HEK293T (cell line): ENCODE data around the gene ABHD12.
"Not testable (repeated sequence)": the region's sequence is repeated elsewhere in the genome, so short reads cannot be mapped to it uniquely, and the experiment has no call there.

Experiments
- CTCF ChIA-PET: fragments of 350-600 bp; formaldehyde crosslinking; extraction: SDS; loops from one replicate; lab custom pipeline; 2021; ENCODE audit warnings: antibody characterized with exemption, inconsistent platforms; lab: Yijun Ruan, JAX
- POLR2A ChIA-PET: fragments of 350-600 bp; formaldehyde crosslinking; extraction: SDS; loops from one replicate; lab custom pipeline; 2020; ENCODE audit warnings: antibody characterized with exemption, inconsistent platforms; lab: Yijun Ruan, JAX
- DNase-seq: peaks from one replicate; pipeline ENCODE4 v3.0.0; 2012; ENCODE audit warnings: mixed read lengths; ENCODE audit errors: extremely low spot score
- ARNT ChIP-seq: fragments of 450-650 bp; IDR thresholded peaks from 2 replicates; pipeline ENCODE4 v1.6.1; 2017; ENCODE audit warnings: mild to moderate bottlenecking
- BHLHE40 ChIP-seq: fragments of 450-650 bp; IDR thresholded peaks from 2 replicates; pipeline ENCODE4 v1.6.1; 2016; ENCODE audit warnings: mild to moderate bottlenecking, moderate library complexity, borderline replicate concordance
- CTBP1 ChIP-seq: fragments of 450-650 bp; IDR thresholded peaks from 2 replicates; pipeline ENCODE4 v1.6.1; 2016; ENCODE audit warnings: borderline replicate concordance
- ELF4 ChIP-seq: fragments of 450-650 bp; IDR thresholded peaks from 2 replicates; pipeline ENCODE4 v1.6.1; 2017; ENCODE audit warnings: antibody characterized with exemption
- FOXA1 ChIP-seq: fragments of 450-650 bp; IDR thresholded peaks from 2 replicates; pipeline ENCODE4 v1.6.1; 2016; ENCODE audit warnings: mild to moderate bottlenecking
- FOXK2 ChIP-seq: fragments of 450-650 bp; IDR thresholded peaks from 2 replicates; pipeline ENCODE4 v1.6.1; 2016; ENCODE audit warnings: mild to moderate bottlenecking
- FOXM1 ChIP-seq: fragments of 450-650 bp; IDR thresholded peaks from 2 replicates; pipeline ENCODE4 v1.6.1; 2017; ENCODE audit warnings: mild to moderate bottlenecking, borderline replicate concordance
- HDGF ChIP-seq: fragments of 450-650 bp; IDR thresholded peaks from 2 replicates; pipeline ENCODE4 v1.6.1; 2017; ENCODE audit warnings: antibody characterized with exemption, borderline replicate concordance
- L3MBTL2 ChIP-seq: fragments of 450-650 bp; conservative IDR thresholded peaks from 2 replicates; pipeline ENCODE4 v1.6.1; 2016; ENCODE audit warnings: mild to moderate bottlenecking
- LEF1 ChIP-seq: fragments of 450-650 bp; IDR thresholded peaks from 2 replicates; pipeline ENCODE4 v1.6.1; 2017; ENCODE audit warnings: mild to moderate bottlenecking, borderline replicate concordance
- NFRKB ChIP-seq: fragments of 450-650 bp; IDR thresholded peaks from 2 replicates; pipeline ENCODE4 v1.6.1; 2016; ENCODE audit warnings: mild to moderate bottlenecking, moderate library complexity
- SP1 ChIP-seq: fragments of 450-650 bp; IDR thresholded peaks from 2 replicates; pipeline ENCODE4 v1.6.1; 2017
- SUZ12 ChIP-seq: fragments of 450-650 bp; IDR thresholded peaks from 2 replicates; pipeline ENCODE4 v1.6.1; 2016; ENCODE audit warnings: mild to moderate bottlenecking
- TARDBP ChIP-seq: fragments of 450-650 bp; IDR thresholded peaks from 2 replicates; pipeline ENCODE4 v1.6.1; 2016
- ZNF384 ChIP-seq: fragments of 450-650 bp; IDR thresholded peaks from 2 replicates; pipeline ENCODE4 v1.6.1; 2016
- TF ChIP-seq, protein P1 (sequence below): fragments of 450-650 bp; IDR thresholded peaks from 2 replicates; pipeline ENCODE4 v1.6.1; 2016

ABHD12 gene

DNA sequence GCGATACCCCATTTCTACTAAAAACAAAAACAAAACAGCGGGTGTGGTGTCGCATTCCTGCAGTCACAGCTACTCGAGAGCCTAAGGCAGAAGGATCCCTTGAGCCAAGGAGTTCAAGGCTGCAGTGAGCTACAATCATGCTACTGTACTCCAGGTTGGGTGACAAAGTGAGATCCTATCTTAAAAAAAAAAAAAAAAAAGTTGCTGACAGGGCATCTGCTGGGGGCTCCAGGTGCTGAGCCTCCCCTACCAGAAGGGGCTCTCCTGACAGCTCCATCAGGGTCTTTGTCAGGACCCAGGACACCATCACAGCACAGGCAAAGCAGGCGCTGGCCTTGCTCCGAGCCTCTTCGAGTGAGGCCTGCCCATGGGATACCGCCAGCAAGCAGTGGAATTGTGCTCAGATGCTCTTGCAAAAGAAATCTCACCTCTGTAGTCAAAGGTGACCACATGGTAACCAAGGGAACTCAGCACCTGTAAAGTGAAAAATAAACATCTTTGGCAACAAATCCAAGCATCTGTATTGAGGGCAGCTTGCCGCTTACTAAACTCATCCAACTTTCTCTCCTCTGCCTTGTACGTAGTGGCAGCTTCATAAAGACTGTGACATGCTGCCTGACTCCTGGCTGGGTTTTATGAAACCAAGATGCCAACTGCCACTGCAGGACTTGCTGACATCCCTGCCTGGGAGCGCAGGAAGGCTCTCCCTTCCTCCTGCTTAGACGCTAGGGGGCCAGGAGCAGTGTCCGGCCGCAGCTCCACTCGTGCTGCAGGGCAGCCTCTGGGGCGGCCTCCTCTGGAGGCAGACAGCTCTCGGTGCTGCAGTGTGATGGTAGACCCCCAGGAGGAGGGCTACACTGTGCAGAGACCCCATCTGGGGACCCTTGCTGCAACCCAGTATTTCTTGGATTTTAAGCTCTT, 75.9 kb downstream of the ABHD12 start:
- no peak for TF ChIP-seq HDGF
- TF ChIP-seq TARDBP, result no peak
- no peak for TF ChIP-seq ARNT
- TF ChIP-seq FOXK2, result no peak
- no peak for TF ChIP-seq LEF1
- no peak for TF ChIP-seq BHLHE40
- no peak for TF ChIP-seq L3MBTL2
- no peak for TF ChIP-seq FOXM1
- TF ChIP-seq, protein P1, sequence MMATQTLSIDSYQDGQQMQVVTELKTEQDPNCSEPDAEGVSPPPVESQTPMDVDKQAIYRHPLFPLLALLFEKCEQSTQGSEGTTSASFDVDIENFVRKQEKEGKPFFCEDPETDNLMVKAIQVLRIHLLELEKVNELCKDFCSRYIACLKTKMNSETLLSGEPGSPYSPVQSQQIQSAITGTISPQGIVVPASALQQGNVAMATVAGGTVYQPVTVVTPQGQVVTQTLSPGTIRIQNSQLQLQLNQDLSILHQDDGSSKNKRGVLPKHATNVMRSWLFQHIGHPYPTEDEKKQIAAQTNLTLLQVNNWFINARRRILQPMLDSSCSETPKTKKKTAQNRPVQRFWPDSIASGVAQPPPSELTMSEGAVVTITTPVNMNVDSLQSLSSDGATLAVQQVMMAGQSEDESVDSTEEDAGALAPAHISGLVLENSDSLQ, result no peak
- TF ChIP-seq SUZ12, result no peak
- TF ChIP-seq SP1, result no peak
- POLR2A ChIA-PET, result interaction anchor here (1.0 kb wide), 1 partner anchor 92 kb away, joined by 4 read pairs; the partner anchor contains the start of gene GINS1
- CTCF ChIA-PET, result interaction anchor here (0.6 to 1.3 kb wide), 3 partner anchors 12 to 84 kb away, joined by 3 to 7 read pairs (median 3); no protein-coding TSS in a partner anchor
- DNase-seq, result no peak

DNA sequence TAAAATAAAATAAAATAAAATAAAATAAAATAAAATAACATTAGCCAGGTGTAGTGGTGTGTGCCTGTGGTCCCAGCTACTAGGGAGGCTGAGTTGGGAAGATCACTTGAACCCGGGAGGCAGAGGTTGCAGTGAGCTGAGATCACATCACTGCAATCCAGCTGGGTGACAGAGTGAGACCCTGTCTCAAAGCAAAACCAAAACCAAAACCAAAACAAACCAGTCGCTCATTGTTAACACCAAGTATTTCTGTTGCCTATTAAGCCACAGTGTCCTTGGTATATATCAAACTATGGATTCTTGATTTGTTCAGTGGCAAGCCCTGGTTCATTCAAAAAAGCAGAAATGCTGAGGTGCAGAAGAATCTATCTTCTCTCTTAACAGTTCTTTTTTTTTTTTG, 77.0 kb downstream of the ABHD12 start:
- ChIA-PET CTCF (no interaction called here), POLR2A (no interaction called here)
- DNase-seq, result no peak
- TF ChIP-seq NFRKB (no peak), L3MBTL2 (no peak), FOXK2 (no peak), ARNT (no peak), BHLHE40 (no peak), CTBP1 (no peak), ZNF384 (no peak), SUZ12 (no peak)

DNA sequence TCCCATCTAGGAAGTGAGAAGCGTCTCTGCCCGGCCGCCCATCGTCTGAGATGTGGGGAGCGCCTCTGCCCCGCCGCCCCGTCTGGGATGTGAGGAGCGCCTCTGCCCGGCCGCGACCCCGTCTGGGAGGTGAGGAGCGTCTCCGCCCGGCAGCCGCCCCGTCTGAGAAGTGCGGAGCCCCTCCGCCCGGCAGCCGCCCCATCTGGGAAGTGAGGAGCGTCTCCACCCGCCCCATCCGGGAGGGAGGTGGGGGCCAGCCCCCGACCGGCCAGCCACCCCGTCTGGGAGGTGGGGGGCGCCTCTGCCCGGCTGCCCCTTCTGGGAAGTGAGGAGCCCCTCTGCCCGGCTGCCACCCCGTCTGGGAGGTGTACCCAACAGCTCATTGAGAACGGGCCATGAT, 77.9 kb downstream of the ABHD12 start:
- CTCF ChIA-PET, POLR2A ChIA-PET: not testable (repeated sequence)

DNA sequence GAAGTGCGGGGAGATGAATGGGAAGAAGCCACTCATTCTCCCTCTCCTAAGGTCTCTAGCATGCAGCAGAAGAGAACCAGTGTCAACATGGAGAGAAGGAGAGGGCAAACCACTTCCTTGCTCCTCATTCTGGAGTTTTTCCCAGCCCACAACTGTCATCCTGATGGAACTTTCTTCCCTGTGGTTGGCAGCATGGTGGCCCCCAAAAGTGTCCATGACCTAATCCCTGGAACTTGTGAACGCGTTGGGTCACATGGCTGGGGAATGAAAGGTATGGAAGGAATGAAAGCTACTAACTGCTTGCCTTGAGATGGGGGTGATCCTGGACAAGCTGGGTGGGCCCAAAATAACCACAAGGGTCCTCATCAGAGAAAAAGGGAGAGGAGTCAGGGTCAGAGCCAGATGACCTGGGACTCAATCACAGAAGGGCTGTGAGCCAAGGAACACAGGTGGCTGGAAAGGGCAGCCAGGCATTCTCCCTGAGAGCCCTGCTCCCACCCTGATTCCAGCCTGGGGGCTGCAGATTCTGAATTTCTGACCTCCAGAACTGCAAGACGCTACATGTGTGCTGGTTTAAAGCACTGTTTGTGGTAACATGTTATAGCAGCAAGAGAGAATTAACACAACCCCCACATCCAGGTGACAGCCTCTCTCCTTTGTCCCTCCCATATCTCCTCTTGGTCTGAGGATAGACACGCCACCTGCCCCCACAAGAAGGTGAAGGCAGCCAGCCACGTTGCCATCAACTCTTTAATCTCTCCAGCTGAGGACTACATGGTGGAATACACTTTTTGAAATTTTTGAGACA, 79.5 kb downstream of the ABHD12 start:
- DNase-seq, result no peak
- CTCF ChIA-PET, result interaction anchor here (0.7 kb wide), 1 partner anchor 17 kb away, joined by 3 read pairs; no protein-coding TSS in a partner anchor
- no peak for TF ChIP-seq NFRKB
- no peak for TF ChIP-seq SUZ12
- TF ChIP-seq FOXA1, result no peak
- no peak for TF ChIP-seq L3MBTL2
- no peak for TF ChIP-seq FOXM1
- no peak for TF ChIP-seq SP1
- TF ChIP-seq ZNF384, result no peak
- no peak for TF ChIP-seq HDGF
- no peak for TF ChIP-seq ELF4
- TF ChIP-seq LEF1, result no peak
- no peak for TF ChIP-seq BHLHE40
- TF ChIP-seq ARNT, result no peak
- no peak for TF ChIP-seq FOXK2
- TF ChIP-seq, protein P1, result no peak
- no peak for TF ChIP-seq CTBP1
- POLR2A ChIA-PET, result interaction anchor here (3.2 kb wide), 1 partner anchor 97 kb away, joined by 9 read pairs; the partner anchor contains the start of gene GINS1

More for the DNA sequence above, 77.9 kb downstream of the ABHD12 start:
- not testable (repeated sequence) for DNase-seq

DNA sequence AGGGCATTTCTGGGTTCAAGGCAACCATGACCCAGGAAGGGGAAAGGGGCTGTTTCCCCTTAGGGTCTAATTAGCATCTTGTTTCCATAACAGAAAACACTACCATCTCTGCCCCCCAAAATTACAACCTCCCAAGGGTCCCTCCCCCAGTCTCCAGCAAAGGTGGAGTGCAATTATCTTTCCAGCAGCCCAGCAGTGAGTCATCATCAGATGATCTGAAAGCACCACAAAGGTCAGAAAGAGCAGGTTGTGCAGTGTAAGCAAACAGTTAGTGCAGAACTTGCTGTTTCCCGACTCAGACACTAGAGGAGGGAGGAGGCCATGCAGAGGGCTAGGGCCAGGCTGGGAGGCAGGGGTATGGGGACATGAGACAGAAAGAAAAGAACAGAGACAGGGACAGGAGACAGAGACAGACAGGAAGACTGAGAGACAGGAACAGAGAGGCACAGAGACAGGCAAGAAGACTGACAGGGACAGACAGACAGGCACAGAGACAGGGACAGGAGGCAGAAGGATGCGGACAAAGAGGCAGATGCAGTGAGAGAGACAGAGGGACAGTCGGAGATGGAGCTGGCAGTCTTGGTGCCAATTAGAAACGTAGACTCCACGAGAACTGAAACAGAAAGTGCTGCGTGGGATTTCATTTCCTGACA, 80.2 kb downstream of the ABHD12 start:
- peak; percentile 48 for DNase-seq
- POLR2A ChIA-PET, result interaction anchor here (3.2 kb wide), 1 partner anchor 98 kb away, joined by 9 read pairs; the partner anchor contains the start of gene GINS1
- TF ChIP-seq SUZ12 (no peak), FOXK2 (no peak), SP1 (no peak), FOXM1 (no peak), NFRKB (no peak), CTBP1 (no peak), HDGF (no peak), FOXA1 (no peak), ARNT (no peak), BHLHE40 (no peak), ZNF384 (no peak), L3MBTL2 (no peak), TARDBP (no peak), LEF1 (no peak), ELF4 (no peak)
- TF ChIP-seq, protein P1, result no peak
- CTCF ChIA-PET, result interaction anchor here (0.7 kb wide), 1 partner anchor 17 kb away, joined by 3 read pairs; no protein-coding TSS in a partner anchor
